Astrocyte (in vitro differentiated cells and primary cell): ENCODE measurements around the gene PRR15.

ENCODE experiments used
- EZH2 ChIP-seq: IDR thresholded peaks from 2 replicates; pipeline ENCODE4 v1.6.1; 2012; ENCODE audit warnings: mild to moderate bottlenecking, low read length, inconsistent platforms; ENCODE audit not compliant: insufficient read depth
- TF ChIP-seq, protein P1 (sequence below): IDR thresholded peaks from 2 replicates; pipeline ENCODE4 v1.5.1; 2011; ENCODE audit warnings: low read depth, mild to moderate bottlenecking, inconsistent platforms, low read length, moderate library complexity; ENCODE audit not compliant: insufficient read depth

DNA sequence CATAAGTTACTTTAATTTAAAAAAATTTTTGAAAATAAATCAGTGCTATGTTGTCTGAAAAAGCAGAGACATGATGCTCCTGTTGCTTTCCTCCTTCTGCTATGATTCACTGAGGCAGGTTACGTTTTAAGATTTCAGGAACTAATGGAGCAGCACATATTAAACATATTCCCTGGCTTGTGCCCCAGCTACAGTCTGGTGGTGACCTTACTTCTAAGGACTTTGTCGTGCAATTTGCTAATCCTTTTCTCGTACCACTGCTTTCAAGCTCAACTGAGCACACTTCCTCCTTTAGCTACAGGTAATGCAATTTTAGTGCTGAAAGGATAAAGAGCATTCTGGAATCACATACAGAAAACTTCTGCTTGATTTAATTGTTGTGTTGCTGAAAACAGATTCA is 16.2 kb upstream of the PRR15 start:
- TF ChIP-seq, protein P1, sequence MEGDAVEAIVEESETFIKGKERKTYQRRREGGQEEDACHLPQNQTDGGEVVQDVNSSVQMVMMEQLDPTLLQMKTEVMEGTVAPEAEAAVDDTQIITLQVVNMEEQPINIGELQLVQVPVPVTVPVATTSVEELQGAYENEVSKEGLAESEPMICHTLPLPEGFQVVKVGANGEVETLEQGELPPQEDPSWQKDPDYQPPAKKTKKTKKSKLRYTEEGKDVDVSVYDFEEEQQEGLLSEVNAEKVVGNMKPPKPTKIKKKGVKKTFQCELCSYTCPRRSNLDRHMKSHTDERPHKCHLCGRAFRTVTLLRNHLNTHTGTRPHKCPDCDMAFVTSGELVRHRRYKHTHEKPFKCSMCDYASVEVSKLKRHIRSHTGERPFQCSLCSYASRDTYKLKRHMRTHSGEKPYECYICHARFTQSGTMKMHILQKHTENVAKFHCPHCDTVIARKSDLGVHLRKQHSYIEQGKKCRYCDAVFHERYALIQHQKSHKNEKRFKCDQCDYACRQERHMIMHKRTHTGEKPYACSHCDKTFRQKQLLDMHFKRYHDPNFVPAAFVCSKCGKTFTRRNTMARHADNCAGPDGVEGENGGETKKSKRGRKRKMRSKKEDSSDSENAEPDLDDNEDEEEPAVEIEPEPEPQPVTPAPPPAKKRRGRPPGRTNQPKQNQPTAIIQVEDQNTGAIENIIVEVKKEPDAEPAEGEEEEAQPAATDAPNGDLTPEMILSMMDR: no peak
- TF ChIP-seq EZH2: no peak
